OCI-LY7 (cell line): Measurements from ENCODE around the gene SNRNP27.

Source experiments
- CTCF ChIP-seq: fragments of 200-600 bp; sonication (generic); conservative IDR thresholded peaks from 2 replicates; pipeline ENCODE4 v1.5.1; 2014; ENCODE audit warnings: mild to moderate bottlenecking, antibody characterized with exemption, low read length, moderate library complexity, mixed read lengths
- EZH2phosphoT487 ChIP-seq: fragments of 200-600 bp; sonication (generic); IDR thresholded peaks from 2 replicates; pipeline ENCODE4 v1.6.1; 2018; ENCODE audit warnings: low read depth, borderline replicate concordance, mild to moderate bottlenecking, mixed run types, antibody characterized with exemption, low read length, moderate library complexity, mixed read lengths

- no peak for TF ChIP-seq CTCF
- no peak for TF ChIP-seq EZH2phosphoT487
Observed at GRCh38 chr2:69890881-69891280, 2.9 kb upstream of the SNRNP27 start.
